K562 (cell line): ENCODE measurements around the gene IRF2BP2.

Source experiments
- KDM4B ChIP-seq, 2 experiments: fragments of 450-650 bp in 1 of 2; sonication (generic) in 1 of 2; IDR thresholded peaks; 2 replicates each; pipeline ENCODE4 v1.6.1; 2016 to 2017; ENCODE audit warnings: borderline replicate concordance in 2 of 2, antibody characterized with exemption in 1 of 2, low read depth in 1 of 2, mild to moderate bottlenecking in 1 of 2
- TF ChIP-seq, protein P1 (sequence below), 3 experiments: IDR thresholded peaks in 2 of 3; conservative IDR thresholded peaks in 1 of 3; 2 replicates each; pipeline ENCODE4 v1.5.1; 2011 to 2012; ENCODE audit warnings: low read length in 3 of 3, mild to moderate bottlenecking in 3 of 3, control low read depth in 2 of 3, improper control_type of control experiment in 1 of 3, inconsistent platforms in 1 of 3, low read depth in 1 of 3, mixed read lengths in 1 of 3, moderate library complexity in 1 of 3; ENCODE audit not compliant: insufficient read depth in 2 of 3
- TF ChIP-seq, protein P2 (sequence below): fragments of 150-350 bp; IDR thresholded peaks from 2 replicates; pipeline ENCODE4 v1.6.1; 2014; ENCODE audit warnings: low read depth, mild to moderate bottlenecking, low read length, borderline replicate concordance

DNA sequence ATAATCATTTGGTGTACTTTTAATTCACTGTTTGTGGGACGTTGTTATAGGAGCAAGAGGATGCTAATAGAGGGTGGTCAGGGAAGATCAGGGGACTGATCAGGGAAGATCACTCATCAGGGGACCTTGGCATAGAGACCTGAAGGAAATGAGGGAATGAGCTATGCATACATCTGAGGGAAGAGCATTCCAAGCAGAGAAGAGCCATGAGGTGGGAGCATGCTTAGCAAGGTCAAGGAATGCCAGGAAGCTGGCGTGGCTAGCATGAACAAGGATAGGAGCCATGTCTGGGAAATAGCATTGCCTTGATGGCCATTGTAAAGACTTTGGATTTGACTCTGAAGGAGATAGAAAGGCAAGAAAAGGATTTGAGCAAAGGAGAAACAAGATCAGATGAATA, 14.1 kb downstream of the IRF2BP2 start:
- TF ChIP-seq, protein P1, sequence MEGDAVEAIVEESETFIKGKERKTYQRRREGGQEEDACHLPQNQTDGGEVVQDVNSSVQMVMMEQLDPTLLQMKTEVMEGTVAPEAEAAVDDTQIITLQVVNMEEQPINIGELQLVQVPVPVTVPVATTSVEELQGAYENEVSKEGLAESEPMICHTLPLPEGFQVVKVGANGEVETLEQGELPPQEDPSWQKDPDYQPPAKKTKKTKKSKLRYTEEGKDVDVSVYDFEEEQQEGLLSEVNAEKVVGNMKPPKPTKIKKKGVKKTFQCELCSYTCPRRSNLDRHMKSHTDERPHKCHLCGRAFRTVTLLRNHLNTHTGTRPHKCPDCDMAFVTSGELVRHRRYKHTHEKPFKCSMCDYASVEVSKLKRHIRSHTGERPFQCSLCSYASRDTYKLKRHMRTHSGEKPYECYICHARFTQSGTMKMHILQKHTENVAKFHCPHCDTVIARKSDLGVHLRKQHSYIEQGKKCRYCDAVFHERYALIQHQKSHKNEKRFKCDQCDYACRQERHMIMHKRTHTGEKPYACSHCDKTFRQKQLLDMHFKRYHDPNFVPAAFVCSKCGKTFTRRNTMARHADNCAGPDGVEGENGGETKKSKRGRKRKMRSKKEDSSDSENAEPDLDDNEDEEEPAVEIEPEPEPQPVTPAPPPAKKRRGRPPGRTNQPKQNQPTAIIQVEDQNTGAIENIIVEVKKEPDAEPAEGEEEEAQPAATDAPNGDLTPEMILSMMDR (IDR thresholded peaks at IDR 0.05 in 2 of 3, conservative IDR thresholded peaks at IDR 0.05 in 1 of 3; ENCODE audit: insufficient read depth in 2 of 3, low read depth in 1 of 3, low read length in 3 of 3): no peak
- no peak for TF ChIP-seq KDM4B (IDR thresholded peaks at IDR 0.05; ENCODE audit: borderline replicate concordance in 2 of 2, low read depth in 1 of 2)
- TF ChIP-seq, protein P2, sequence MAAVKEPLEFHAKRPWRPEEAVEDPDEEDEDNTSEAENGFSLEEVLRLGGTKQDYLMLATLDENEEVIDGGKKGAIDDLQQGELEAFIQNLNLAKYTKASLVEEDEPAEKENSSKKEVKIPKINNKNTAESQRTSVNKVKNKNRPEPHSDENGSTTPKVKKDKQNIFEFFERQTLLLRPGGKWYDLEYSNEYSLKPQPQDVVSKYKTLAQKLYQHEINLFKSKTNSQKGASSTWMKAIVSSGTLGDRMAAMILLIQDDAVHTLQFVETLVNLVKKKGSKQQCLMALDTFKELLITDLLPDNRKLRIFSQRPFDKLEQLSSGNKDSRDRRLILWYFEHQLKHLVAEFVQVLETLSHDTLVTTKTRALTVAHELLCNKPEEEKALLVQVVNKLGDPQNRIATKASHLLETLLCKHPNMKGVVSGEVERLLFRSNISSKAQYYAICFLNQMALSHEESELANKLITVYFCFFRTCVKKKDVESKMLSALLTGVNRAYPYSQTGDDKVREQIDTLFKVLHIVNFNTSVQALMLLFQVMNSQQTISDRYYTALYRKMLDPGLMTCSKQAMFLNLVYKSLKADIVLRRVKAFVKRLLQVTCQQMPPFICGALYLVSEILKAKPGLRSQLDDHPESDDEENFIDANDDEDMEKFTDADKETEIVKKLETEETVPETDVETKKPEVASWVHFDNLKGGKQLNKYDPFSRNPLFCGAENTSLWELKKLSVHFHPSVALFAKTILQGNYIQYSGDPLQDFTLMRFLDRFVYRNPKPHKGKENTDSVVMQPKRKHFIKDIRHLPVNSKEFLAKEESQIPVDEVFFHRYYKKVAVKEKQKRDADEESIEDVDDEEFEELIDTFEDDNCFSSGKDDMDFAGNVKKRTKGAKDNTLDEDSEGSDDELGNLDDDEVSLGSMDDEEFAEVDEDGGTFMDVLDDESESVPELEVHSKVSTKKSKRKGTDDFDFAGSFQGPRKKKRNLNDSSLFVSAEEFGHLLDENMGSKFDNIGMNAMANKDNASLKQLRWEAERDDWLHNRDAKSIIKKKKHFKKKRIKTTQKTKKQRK: no peak
